ENCODE data around the gene ZSWIM4. TPM values are rescaled to one million over a fixed set of nuclear protein-coding genes. Genes with fewer than 3 reads are reported as not detected.
"Not testable (repeated sequence)": the region's sequence is repeated elsewhere in the genome, so short reads cannot be mapped to it uniquely, and the experiment has no call there.

The ZSWIM4 gene
- total RNA-seq, 6 experiments from 2014 or later = 0.98 to 3.7 (median 1.7) TPM

GRCh38 chr19:13848340-13848677, 53.1 kb downstream of the ZSWIM4 start:
- Histone ChIP-seq H3K4me1 (no peaks in the 10 kb centered on the region), H3K27ac (peak overlapping the region in 2 of 3 donors; percentile 88 to 99), H3K9me3 (no peaks in the 10 kb centered on the region), H3K4me3 (no peak overlapping the region), H3K36me3 (no peaks in the 10 kb centered on the region), H3K27me3 (no peaks in the 10 kb centered on the region)
- ATAC-seq (no peak), DNase-seq (no peak)
- TF ChIP-seq, protein P1, sequence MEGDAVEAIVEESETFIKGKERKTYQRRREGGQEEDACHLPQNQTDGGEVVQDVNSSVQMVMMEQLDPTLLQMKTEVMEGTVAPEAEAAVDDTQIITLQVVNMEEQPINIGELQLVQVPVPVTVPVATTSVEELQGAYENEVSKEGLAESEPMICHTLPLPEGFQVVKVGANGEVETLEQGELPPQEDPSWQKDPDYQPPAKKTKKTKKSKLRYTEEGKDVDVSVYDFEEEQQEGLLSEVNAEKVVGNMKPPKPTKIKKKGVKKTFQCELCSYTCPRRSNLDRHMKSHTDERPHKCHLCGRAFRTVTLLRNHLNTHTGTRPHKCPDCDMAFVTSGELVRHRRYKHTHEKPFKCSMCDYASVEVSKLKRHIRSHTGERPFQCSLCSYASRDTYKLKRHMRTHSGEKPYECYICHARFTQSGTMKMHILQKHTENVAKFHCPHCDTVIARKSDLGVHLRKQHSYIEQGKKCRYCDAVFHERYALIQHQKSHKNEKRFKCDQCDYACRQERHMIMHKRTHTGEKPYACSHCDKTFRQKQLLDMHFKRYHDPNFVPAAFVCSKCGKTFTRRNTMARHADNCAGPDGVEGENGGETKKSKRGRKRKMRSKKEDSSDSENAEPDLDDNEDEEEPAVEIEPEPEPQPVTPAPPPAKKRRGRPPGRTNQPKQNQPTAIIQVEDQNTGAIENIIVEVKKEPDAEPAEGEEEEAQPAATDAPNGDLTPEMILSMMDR (IDR thresholded peaks at IDR 0.05) = no peak
- TF ChIP-seq POLR2A (IDR thresholded peaks at IDR 0.05) = no peak
- WGBS (ENCODE audit: insufficient coverage, low coverage, low lambda C conversion rate, missing lambda C conversion rate) = 62% methylated on average over 4 of the region's 4 CpGs
- intact Hi-C loops (cut with DNase I) = no loop called here

DNA sequence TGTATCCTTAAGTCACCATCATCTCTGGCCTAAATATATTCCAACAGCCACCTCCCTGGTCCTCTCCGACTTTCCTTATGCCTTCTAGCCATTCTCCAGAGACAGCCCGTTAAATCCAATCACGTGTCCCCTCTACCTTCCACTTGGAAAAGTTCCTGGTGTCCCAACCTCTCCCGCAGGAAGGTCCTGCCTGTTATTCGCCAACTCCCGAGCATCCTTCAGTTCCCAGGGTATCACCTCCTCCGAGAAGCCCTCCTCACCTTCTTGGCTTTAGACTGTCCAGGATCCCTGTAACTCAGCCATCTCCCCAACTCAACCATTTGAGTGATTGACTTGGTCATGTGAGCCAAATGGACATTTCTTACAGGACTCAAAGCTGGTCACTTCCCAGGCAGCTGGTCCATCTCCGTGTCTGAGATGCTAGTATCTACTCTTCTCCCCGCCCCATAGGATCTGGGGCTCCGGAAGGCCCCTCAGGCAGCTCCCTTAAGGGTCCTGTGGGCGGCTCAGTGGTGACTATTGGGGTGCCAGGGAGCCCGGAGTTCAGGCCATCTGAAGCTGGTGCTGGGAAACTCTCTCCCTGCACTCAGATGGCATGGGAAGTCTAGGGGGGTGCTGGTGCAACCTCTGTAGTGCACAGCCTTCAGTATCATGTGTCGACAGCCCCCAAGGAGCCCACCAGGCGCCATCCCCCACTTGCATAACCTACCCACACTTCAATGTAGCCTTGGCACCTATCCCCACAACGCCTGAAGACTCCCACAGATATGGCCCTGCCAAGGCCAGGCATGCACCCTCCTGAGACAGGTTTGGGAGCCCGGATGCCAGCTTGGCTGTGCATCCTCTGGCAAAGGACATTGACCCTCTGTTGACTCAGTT, 53.8 kb downstream of the ZSWIM4 start:
- WGBS (ENCODE audit: insufficient coverage, low coverage, low lambda C conversion rate, missing lambda C conversion rate) = 72% methylated on average over 9 of the region's 16 CpGs
- no peak overlapping the region for H3K4me3 ChIP-seq
- H3K9me3 ChIP-seq = no peaks in the 10 kb centered on the region
- ATAC-seq (no peak), DNase-seq (no peak)
- TF ChIP-seq POLR2A (IDR thresholded peaks at IDR 0.05) = no peak
- TF ChIP-seq, protein P1 (IDR thresholded peaks at IDR 0.05) = no peak
- no peaks in the 10 kb centered on the region for H3K36me3 ChIP-seq
- no peak overlapping the region for H3K27ac ChIP-seq
- intact Hi-C loops (cut with DNase I) = no loop called here
- H3K4me1 ChIP-seq = no peaks in the 10 kb centered on the region
- H3K27me3 ChIP-seq = no peaks in the 10 kb centered on the region

DNA sequence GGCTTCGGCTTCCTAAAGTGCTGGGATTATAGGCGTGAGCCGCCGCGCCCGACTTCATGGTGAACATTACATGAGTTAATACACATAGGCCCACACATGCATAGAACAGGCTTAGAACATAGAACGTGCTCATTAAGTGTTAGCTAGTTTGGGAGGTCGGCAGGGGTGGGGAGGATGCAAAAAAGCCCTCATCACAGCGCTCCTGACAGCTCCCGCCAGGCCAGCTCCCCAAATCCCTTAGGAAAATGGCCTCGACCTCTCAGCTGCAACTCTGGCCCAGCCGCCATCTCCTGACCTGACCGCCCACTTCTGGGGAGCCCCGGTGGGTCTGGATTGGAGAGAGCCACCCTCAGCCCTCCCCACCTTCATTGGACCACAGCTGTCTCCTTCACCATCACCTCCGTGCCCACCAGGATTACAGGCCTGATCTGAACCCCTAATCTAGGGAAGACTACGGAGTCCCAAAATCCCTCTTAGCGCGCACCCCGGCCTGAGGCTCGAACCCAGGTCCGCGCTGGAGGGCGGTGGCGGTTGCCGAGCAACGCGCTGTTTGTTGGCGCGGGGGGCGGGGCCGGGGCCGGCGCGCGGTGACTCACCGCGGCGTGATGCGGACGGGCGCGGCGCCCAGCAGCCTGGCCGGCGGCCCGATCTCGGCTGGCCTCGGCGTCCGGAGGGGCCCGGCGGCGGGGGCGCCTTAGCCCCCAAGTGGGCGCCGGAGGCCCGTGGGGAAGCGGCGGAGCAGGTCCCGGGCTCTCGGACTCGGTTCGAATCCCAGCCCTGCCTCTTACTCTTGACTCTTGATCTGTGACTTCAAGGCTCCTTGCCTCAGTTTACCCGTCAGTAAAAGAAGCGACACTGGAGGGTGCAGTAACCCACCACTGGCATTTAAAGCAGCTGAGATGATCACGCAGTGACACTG, 55.0 kb downstream of the ZSWIM4 start:
- Histone ChIP-seq H3K36me3 (no peaks in the 10 kb centered on the region), H3K4me3 (peak overlapping the region in 1 of 3 donors; percentile 17), H3K9me3 (no peaks in the 10 kb centered on the region), H3K4me1 (no peaks in the 10 kb centered on the region), H3K27me3 (no peaks in the 10 kb centered on the region), H3K27ac (peak overlapping the region; percentile 56 to 66 (median 60))
- WGBS (ENCODE audit: insufficient coverage, low coverage, low lambda C conversion rate, missing lambda C conversion rate) = 39% methylated on average over 14 of the region's 66 CpGs
- TF ChIP-seq, protein P1 (IDR thresholded peaks at IDR 0.05) = no peak
- peak; percentile 55 for TF ChIP-seq POLR2A (IDR thresholded peaks at IDR 0.05)
- DNase-seq = peak; percentile 71 to 87 (median 81)
- intact Hi-C loops (cut with DNase I) = no loop called here
- peak; percentile 30 to 51 (median 45) for ATAC-seq

DNA sequence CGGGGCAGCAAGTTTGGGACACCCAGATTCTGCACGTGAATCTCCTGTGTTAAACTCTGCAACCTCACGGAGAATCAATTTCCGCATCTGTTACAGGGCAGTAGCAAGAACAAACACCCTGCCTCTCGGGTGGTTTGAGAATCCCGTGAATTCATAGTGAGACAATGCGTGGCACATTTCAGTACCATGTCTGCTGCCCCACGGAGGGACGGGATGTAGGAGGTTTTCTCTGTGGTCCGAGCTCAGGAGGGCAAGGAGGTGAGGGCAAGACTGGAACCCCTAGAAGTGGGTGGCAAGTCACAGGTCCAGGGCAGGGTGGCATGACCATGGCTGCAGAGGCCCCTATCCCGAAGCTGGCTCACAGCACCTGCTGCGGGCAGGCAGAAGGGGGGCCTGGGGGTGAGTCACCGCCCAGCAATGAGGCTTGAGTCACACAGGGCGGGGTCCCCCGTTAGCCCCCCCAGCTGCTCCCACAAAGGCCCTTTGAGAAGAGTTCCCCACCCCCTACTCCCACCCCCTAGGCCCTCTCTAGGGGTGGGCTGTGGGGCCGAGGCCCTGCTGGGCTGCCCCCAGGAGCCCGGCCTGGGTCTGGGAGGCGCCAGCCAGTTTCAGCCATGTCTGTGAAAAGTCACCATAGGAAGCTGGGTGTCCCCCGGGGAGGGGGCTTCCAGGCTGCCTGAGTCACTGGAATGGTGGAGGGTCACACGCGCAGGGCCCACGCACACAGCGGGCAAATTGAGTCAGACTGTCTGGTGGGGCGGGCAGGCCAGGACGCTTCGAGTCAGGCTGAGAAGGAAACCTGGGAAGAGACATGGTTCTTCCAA, 55.9 kb downstream of the ZSWIM4 start:
- TF ChIP-seq, protein P1 (IDR thresholded peaks at IDR 0.05) = no peak
- TF ChIP-seq POLR2A (IDR thresholded peaks at IDR 0.05) = no peak
- intact Hi-C loops (cut with DNase I) = no loop called here
- Histone ChIP-seq H3K27me3 (no peaks in the 10 kb centered on the region), H3K36me3 (no peaks in the 10 kb centered on the region), H3K4me1 (no peaks in the 10 kb centered on the region), H3K4me3 (no peak overlapping the region), H3K9me3 (no peaks in the 10 kb centered on the region), H3K27ac (peak overlapping the region; percentile 56 to 66 (median 60))
- WGBS (ENCODE audit: insufficient coverage, low coverage, low lambda C conversion rate, missing lambda C conversion rate) = 45% methylated on average over 5 of the region's 26 CpGs
- ATAC-seq (peak in 3 of 4 donors; percentile 7 to 20 (median 20)), DNase-seq (peak in 2 of 3 donors; percentile 53 to 62)

DNA sequence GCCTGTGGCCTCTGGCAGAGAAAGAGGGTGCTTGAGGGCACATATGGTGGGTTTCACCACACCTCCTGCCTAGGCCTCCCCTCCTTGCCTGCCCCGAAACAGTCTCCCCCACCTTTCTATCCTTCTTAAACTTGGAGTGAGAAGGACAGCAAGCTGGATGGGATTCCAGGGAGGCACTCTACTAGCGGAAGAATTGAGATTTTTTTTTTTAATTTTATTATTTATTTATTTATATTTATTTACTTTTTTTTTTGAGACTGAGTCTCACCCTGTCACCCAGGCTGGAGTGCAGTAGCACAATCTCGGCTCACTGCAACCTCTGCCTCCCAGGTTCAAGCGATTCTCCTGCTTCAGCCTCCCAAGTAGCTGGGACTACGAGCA, 56.5 kb downstream of the ZSWIM4 start:
- H3K4me3 ChIP-seq; intact Hi-C loops (cut with DNase I); H3K36me3 ChIP-seq; H3K27me3 ChIP-seq; DNase-seq; H3K4me1 ChIP-seq; ATAC-seq; H3K9me3 ChIP-seq: not testable (repeated sequence)
- 83% methylated on average over 4 of the region's 5 CpGs for WGBS (ENCODE audit: insufficient coverage, low coverage, low lambda C conversion rate, missing lambda C conversion rate)
- peak overlapping the region in 2 of 3 donors; percentile 29 to 66 for H3K27ac ChIP-seq

GRCh38 chr19:13852171-13852707, 57.0 kb downstream of the ZSWIM4 start:
- H3K27me3 ChIP-seq; H3K4me3 ChIP-seq; H3K9me3 ChIP-seq; H3K27ac ChIP-seq; intact Hi-C loops (cut with DNase I); DNase-seq; H3K36me3 ChIP-seq; H3K4me1 ChIP-seq; ATAC-seq: not testable (repeated sequence)
- 63% methylated on average over 10 of the region's 12 CpGs for WGBS (ENCODE audit: insufficient coverage, low coverage, low lambda C conversion rate, missing lambda C conversion rate)

Measured in right lobe of liver (tissue), 6 donors.